H9 (cell line): ENCODE results near the gene BRMS1L. TPM values are rescaled to one million over a fixed set of nuclear protein-coding genes. Genes with fewer than 3 reads are reported as not detected.

Experiments
- DNase-seq: peaks from one replicate; pipeline ENCODE4 v3.0.0-alpha.2; 2017
- H2AFZ ChIP-seq: one replicate; pipeline ENCODE4 v1.6.1; 2013; ENCODE audit warnings: mild to moderate bottlenecking, low read length, control low read depth, moderate library complexity
- H2AK5ac ChIP-seq: 2 replicates; pipeline ENCODE4 v1.6.1; 2013; ENCODE audit warnings: low read length, control low read depth, mixed read lengths; ENCODE audit not compliant: insufficient read length
- H2BK120ac ChIP-seq: one replicate; pipeline ENCODE4 v1.6.1; 2013; ENCODE audit warnings: low read depth, mild to moderate bottlenecking, low read length, control low read depth, inconsistent platforms; ENCODE audit not compliant: poor library complexity, severe bottlenecking
- H2BK12ac ChIP-seq: 2 replicates; pipeline ENCODE4 v1.6.1; 2013; ENCODE audit warnings: low read length, control low read depth, mixed read lengths, low read depth; ENCODE audit not compliant: insufficient read length
- H2BK15ac ChIP-seq: 2 replicates; pipeline ENCODE4 v1.6.1; 2013; ENCODE audit warnings: low read depth, low read length, control low read depth
- H2BK20ac ChIP-seq: one replicate; pipeline ENCODE4 v1.6.1; 2013; ENCODE audit warnings: low read depth, mild to moderate bottlenecking, low read length, control low read depth, inconsistent platforms; ENCODE audit not compliant: poor library complexity, severe bottlenecking
- H2BK5ac ChIP-seq: 2 replicates; pipeline ENCODE4 v1.6.1; 2013; ENCODE audit warnings: low read length, control low read depth, mixed read lengths; ENCODE audit not compliant: insufficient read length
- H3K14ac ChIP-seq: 2 replicates; pipeline ENCODE4 v1.6.1; 2013; ENCODE audit warnings: low read length, control low read depth; ENCODE audit not compliant: insufficient read depth
- H3K18ac ChIP-seq: 2 replicates; pipeline ENCODE4 v1.6.1; 2013; ENCODE audit warnings: low read depth, mild to moderate bottlenecking, mixed read lengths, low read length, control low read depth; ENCODE audit not compliant: insufficient read length
- H3K23ac ChIP-seq: 2 replicates; pipeline ENCODE4 v1.6.1; 2013; ENCODE audit warnings: low read length, control low read depth, mixed read lengths, low read depth; ENCODE audit not compliant: insufficient read length
- H3K23me2 ChIP-seq: 2 replicates; pipeline ENCODE4 v1.6.1; 2013; ENCODE audit warnings: low read depth, mild to moderate bottlenecking, mixed read lengths, low read length, control low read depth; ENCODE audit not compliant: insufficient read length, poor library complexity, severe bottlenecking
- H3K27ac ChIP-seq: 2 replicates; pipeline ENCODE4 v1.5.1; 2013; ENCODE audit warnings: low read length, control low read depth, mixed read lengths, low read depth; ENCODE audit not compliant: insufficient read length
- H3K27me3 ChIP-seq: 2 replicates; pipeline ENCODE4 v1.6.1; 2013; ENCODE audit warnings: low read length, control low read depth, inconsistent platforms; ENCODE audit not compliant: insufficient read depth
- H3K4ac ChIP-seq: 2 replicates; pipeline ENCODE4 v1.6.1; 2013; ENCODE audit warnings: low read depth, mild to moderate bottlenecking, control low read depth, inconsistent platforms, low read length, moderate library complexity
- H3K4me1 ChIP-seq: 2 replicates; pipeline ENCODE4 v1.6.1; 2013; ENCODE audit warnings: low read length, control low read depth, inconsistent platforms; ENCODE audit not compliant: insufficient read depth
- H3K4me2 ChIP-seq: 2 replicates; pipeline ENCODE4 v1.6.1; 2013; ENCODE audit warnings: low read length, control low read depth, mixed read lengths; ENCODE audit not compliant: insufficient read length, insufficient read depth
- H3K56ac ChIP-seq: 2 replicates; pipeline ENCODE4 v1.6.1; 2013; ENCODE audit warnings: low read depth, mild to moderate bottlenecking, mixed read lengths, low read length, control low read depth; ENCODE audit not compliant: insufficient read length
- H3K79me1 ChIP-seq: 2 replicates; pipeline ENCODE4 v1.6.1; 2013; ENCODE audit warnings: low read depth, mild to moderate bottlenecking, moderate library complexity, low read length, control low read depth, inconsistent platforms; ENCODE audit not compliant: insufficient read depth, poor library complexity, severe bottlenecking
- H3K79me2 ChIP-seq: 2 replicates; pipeline ENCODE4 v1.6.1; 2013; ENCODE audit warnings: low read length, control low read depth, inconsistent platforms; ENCODE audit not compliant: insufficient read depth
- H3K9ac ChIP-seq: 2 replicates; pipeline ENCODE4 v1.6.1; 2013; ENCODE audit warnings: low read length, control low read depth, mixed read lengths; ENCODE audit not compliant: insufficient read length; ENCODE audit errors: extremely low read depth
- H3K9me3 ChIP-seq: one replicate; pipeline ENCODE4 v1.6.1; 2013; ENCODE audit warnings: low read depth, low read length, inconsistent platforms; ENCODE audit not compliant: control insufficient read depth
- H3T11ph ChIP-seq: one replicate; pipeline ENCODE4 v1.6.1; 2013; ENCODE audit warnings: mild to moderate bottlenecking, low read length, control low read depth, inconsistent platforms
- H4K20me1 ChIP-seq: one replicate; pipeline ENCODE4 v1.6.1; 2013; ENCODE audit not compliant: control insufficient read depth, insufficient read length, insufficient read depth
- H4K5ac ChIP-seq: 2 replicates; pipeline ENCODE4 v1.6.1; 2013; ENCODE audit warnings: low read depth, mild to moderate bottlenecking, mixed read lengths, low read length, control low read depth; ENCODE audit not compliant: insufficient read length
- H4K8ac ChIP-seq: replicated peaks from 2 replicates; pipeline ENCODE4 v1.6.1; 2013; ENCODE audit warnings: low read length, control low read depth, mixed read lengths, low read depth; ENCODE audit not compliant: insufficient read length
- H4K91ac ChIP-seq: 2 replicates; pipeline ENCODE4 v1.6.1; 2013; ENCODE audit warnings: low read depth, mild to moderate bottlenecking, moderate library complexity, mixed read lengths, low read length, control low read depth; ENCODE audit not compliant: insufficient read length
- H3K27ac Mint-ChIP-seq, 3 experiments: 2 replicates in 2 of 3; 3 replicates in 1 of 3; pipeline ENCODE4 v1.8.0; 2020 to 2021; ENCODE audit warnings: mixed read lengths in 3 of 3, mild to moderate bottlenecking in 1 of 3, moderate library complexity in 1 of 3
- H3K27me3 Mint-ChIP-seq: 2 replicates; pipeline ENCODE4 v1.8.0; 2021; ENCODE audit warnings: low read depth, mild to moderate bottlenecking, moderate library complexity, mixed read lengths
- H3K36me3 Mint-ChIP-seq, 3 experiments: 2 replicates in 2 of 3; 3 replicates in 1 of 3; pipeline ENCODE4 v1.8.0; 2020 to 2021; ENCODE audit warnings: low read depth in 3 of 3, mixed read lengths in 3 of 3; ENCODE audit not compliant: insufficient read depth in 1 of 3
- H3K4me1 Mint-ChIP-seq, 2 experiments: 2 replicates each; pipeline ENCODE4 v1.8.0; 2020; ENCODE audit warnings: mixed read lengths in 2 of 2
- H3K4me3 Mint-ChIP-seq, 2 experiments: 2 replicates in 1 of 2; 3 replicates in 1 of 2; pipeline ENCODE4 v1.8.0; 2020 to 2021; ENCODE audit warnings: mild to moderate bottlenecking in 2 of 2, mixed read lengths in 2 of 2, moderate library complexity in 1 of 2
- H3K9me3 Mint-ChIP-seq, 2 experiments: 2 replicates in 1 of 2; 3 replicates in 1 of 2; pipeline ENCODE4 v1.8.0; 2020; ENCODE audit warnings: mild to moderate bottlenecking in 2 of 2, mixed read lengths in 2 of 2, moderate library complexity in 1 of 2
- CTCF ChIP-seq: fragments of 200-600 bp; sonication (generic); conservative IDR thresholded peaks from 3 replicates; pipeline ENCODE4 v1.8.0; 2021; ENCODE audit warnings: antibody characterized with exemption, mild to moderate bottlenecking
- WGBS: extraction: QIAGEN DNeasy Blood & Tissue Kit; methylation state at CpG from one replicate; pipeline ENCODE4 v1.1.7; 2013; ENCODE audit warnings: missing lambda C conversion rate, low lambda C conversion rate, mixed read lengths; ENCODE audit not compliant: insufficient read length; ENCODE audit errors: extremely low coverage; 5-methylcytosine and 5-hydroxymethylcytosine counted together
- total RNA-seq: library from RNA; stranded (reverse); gene quantifications from 2 replicates; pipeline ENCODE4 v1.2.1, GENCODE V29; 2021

Gene BRMS1L
- total RNA-seq, 1 experiment from 2014 or later: 12.9 TPM

GRCh38 chr14:35878272-35879150 lies 52.4 kb downstream of the BRMS1L start:
- no peaks in the 10 kb centered on the region for H3K79me2 ChIP-seq
- H3K27me3 ChIP-seq: no peaks in the 10 kb centered on the region
- H4K20me1 ChIP-seq: no peaks in the 10 kb centered on the region
- H2BK5ac ChIP-seq: no peak overlapping the region
- H3K4me2 ChIP-seq: no peak overlapping the region
- Mint-ChIP-seq H3K4me1 (no peaks in the 10 kb centered on the region), H3K27ac (no peak overlapping the region; a peak in 1 of 7 replicates), H3K36me3 (no peaks in the 10 kb centered on the region), H3K4me3 (no peak overlapping the region), H3K27me3 (no peaks in the 10 kb centered on the region), H3K9me3 (no peaks in the 10 kb centered on the region)
- no peak overlapping the region for H2BK12ac ChIP-seq
- no peak overlapping the region for H4K5ac ChIP-seq
- H2BK120ac ChIP-seq: no peak overlapping the region
- H3K23ac ChIP-seq: no peak overlapping the region
- WGBS: no CpG with 5 or more reads among the region's 9 CpGs
- H4K8ac ChIP-seq: no peak overlapping the region
- no peak overlapping the region for H3K56ac ChIP-seq
- no peaks in the 10 kb centered on the region for H3K4me1 ChIP-seq
- no peaks in the 10 kb centered on the region for H3K23me2 ChIP-seq
- H3T11ph ChIP-seq: no peak overlapping the region
- no peak overlapping the region for H3K4ac ChIP-seq
- DNase-seq: no peak
- no peak overlapping the region for H4K91ac ChIP-seq
- no peak overlapping the region for H2AFZ ChIP-seq
- no peak overlapping the region for H3K18ac ChIP-seq
- H2AK5ac ChIP-seq: no peak overlapping the region
- H2BK20ac ChIP-seq: no peak overlapping the region
- H3K9me3 ChIP-seq: no peaks in the 10 kb centered on the region
- H3K79me1 ChIP-seq: no peaks in the 10 kb centered on the region
- no peak overlapping the region for H3K27ac ChIP-seq
- H3K14ac ChIP-seq: no peak overlapping the region
- no peak overlapping the region for H2BK15ac ChIP-seq
- no peak for TF ChIP-seq CTCF
- no peak overlapping the region for H3K9ac ChIP-seq
